ENCODE measurements around the gene ADAMTSL3.

DNA sequence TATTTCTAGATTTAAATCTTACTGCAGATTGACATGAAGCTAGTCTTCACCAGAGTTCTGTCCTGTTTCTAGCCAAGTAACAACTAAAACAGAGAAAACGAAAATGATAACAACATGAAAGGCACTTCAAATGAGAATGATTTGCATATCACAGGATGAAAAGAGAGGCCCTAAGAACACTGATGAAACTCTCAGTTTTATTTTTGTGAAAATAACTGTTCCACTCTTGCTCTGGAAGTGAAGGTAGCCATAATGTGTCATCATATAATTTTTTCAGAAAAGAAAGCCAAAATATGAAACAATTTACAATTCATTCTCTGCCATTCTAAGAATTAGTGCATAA, 274.4 kb downstream of the ADAMTSL3 start:
- TF ChIP-seq POLR2A (IDR thresholded peaks at IDR 0.05; ENCODE audit: low read depth) (no peak), POLR2AphosphoS5 (IDR thresholded peaks at IDR 0.05) (no peak)
- TF ChIP-seq, protein P1, sequence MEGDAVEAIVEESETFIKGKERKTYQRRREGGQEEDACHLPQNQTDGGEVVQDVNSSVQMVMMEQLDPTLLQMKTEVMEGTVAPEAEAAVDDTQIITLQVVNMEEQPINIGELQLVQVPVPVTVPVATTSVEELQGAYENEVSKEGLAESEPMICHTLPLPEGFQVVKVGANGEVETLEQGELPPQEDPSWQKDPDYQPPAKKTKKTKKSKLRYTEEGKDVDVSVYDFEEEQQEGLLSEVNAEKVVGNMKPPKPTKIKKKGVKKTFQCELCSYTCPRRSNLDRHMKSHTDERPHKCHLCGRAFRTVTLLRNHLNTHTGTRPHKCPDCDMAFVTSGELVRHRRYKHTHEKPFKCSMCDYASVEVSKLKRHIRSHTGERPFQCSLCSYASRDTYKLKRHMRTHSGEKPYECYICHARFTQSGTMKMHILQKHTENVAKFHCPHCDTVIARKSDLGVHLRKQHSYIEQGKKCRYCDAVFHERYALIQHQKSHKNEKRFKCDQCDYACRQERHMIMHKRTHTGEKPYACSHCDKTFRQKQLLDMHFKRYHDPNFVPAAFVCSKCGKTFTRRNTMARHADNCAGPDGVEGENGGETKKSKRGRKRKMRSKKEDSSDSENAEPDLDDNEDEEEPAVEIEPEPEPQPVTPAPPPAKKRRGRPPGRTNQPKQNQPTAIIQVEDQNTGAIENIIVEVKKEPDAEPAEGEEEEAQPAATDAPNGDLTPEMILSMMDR (IDR thresholded peaks at IDR 0.05), result no peak

All from esophagus muscularis mucosa (tissue), 3 donors.